T-helper 1 cell (primary cell): ENCODE measurements around the gene BEST1.
A peak's percentile ranks its signal among the peaks of the same experiment; 100 is the strongest.

Source experiments
- DNase-seq, 5 donors: peaks; one replicate each; pipeline ENCODE4 v3.0.0-alpha.2; 2012 to 2020

BEST1 gene

GRCh38 chr11:61916737-61917333 is 33.3 kb upstream of the BEST1 start:
- no peak for DNase-seq

DNA sequence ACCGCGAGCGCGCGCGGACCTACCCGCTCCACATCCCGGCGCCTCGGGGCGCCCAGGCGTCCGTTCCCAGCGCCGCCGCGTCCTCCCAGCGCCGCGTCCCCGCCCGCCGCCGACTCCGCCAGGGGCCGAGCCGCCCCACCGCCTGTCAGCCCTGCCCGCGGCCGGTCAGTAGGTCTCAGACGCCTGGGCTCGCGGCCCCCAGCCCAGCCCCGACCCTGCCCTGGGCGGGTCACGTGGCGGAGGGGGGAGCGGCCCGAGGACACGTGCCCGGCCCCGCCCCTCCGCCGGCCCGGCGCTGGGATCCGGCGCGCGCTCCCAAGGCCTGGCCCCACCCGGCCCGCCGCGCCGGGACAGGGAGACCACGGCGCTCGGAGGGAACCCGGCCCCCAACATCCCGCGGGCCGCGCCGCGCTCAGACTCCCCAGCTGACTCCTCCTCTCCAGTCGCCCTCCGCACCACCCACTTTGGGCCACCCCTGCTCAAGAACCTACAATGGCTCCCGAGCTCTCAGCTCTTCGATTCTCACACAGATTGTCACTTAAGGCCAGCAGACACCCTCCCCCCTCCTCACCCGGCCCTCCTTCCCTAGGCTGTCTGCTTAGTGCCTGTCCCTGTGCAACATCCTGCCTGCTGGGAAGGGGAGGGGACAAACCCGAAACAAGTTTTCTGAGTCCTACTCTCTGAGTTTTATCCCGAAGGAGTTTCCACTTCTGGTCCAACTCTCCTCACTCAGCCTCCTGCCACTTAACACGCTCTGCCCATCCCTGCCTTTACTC is 32.6 kb upstream of the BEST1 start, which contains the start of gene RAB3IL1:
Gene RAB3IL1, minus strand, starts transcription at position 233 of the 776 bp plus-strand sequence. Its CDS starts 199 bp downstream, at position 34.
- DNase-seq: no peak

- no peak for DNase-seq
These were observed 31.8 kb upstream of the BEST1 start for GRCh38 chr11:61918251-61918937.

- no peak for DNase-seq
These were observed 31.0 kb upstream of the BEST1 start for GRCh38 chr11:61918938-61919704.

DNA sequence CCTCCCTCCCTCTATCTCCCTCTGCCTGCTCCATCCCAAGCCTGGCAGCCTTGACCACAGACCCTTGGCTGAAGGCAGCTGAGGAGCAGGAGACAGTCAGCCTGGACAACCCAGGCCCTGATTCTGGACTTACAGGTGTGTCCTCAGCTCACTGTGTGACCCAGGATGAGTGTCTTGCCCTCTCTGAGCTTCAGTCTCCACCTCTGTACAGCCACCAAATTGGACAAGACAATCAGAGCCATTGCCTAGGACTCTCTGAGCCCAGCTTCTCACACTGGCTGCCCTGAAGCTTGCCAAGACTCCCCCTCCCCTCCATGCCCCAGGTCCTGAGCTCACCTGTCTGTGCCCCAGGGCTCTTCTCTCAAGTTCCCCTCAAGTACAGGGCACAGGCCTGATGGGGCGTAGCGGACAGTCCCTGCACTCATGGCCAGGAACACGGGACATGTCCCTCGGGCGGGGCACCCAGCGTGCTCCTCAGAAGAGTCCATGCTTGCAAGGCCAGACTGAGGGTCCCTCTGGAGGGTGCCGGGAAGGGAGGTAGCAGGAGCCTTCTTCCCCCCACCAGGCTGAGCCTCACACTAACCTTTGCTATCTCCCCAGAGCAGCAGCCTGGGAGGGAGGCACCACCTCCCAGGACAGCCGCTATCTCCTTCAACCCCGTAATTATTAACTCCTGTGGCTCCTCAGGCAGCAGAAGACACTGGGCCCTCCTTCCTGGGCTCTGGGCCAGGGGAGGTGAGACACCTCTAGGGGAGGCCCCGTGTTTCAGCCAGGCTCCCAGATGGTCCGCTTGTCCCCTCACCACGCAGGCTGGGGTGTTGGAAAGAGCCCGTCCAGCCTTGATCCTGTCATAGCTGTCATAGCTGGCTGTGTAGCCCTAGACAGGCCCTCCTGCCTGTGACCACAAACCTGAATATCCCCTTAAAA is 30.2 kb upstream of the BEST1 start:
- DNase-seq: no peak

DNA sequence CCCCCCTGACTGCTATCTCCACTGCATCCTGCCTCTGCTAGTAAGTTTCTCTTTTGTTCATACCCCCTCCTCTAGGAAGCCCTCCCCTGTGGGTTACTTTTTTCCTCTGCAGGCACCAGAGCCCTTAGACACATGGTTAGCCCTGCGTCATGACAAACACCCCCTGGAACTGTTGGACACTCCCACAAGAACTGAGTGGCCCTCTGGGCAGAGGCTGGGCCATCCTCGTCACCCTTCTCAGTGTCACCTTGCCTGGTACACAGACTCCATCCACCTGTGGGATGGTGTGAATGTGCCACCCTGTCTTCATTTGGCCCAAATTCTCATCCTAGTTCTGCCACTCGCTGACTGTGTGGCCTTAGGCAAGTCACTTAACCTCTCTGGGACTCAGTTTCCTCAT is 28.7 kb upstream of the BEST1 start:
- DNase-seq: no peak

GRCh38 chr11:61922539-61922938 is 27.6 kb upstream of the BEST1 start:
- no peak for DNase-seq

DNA sequence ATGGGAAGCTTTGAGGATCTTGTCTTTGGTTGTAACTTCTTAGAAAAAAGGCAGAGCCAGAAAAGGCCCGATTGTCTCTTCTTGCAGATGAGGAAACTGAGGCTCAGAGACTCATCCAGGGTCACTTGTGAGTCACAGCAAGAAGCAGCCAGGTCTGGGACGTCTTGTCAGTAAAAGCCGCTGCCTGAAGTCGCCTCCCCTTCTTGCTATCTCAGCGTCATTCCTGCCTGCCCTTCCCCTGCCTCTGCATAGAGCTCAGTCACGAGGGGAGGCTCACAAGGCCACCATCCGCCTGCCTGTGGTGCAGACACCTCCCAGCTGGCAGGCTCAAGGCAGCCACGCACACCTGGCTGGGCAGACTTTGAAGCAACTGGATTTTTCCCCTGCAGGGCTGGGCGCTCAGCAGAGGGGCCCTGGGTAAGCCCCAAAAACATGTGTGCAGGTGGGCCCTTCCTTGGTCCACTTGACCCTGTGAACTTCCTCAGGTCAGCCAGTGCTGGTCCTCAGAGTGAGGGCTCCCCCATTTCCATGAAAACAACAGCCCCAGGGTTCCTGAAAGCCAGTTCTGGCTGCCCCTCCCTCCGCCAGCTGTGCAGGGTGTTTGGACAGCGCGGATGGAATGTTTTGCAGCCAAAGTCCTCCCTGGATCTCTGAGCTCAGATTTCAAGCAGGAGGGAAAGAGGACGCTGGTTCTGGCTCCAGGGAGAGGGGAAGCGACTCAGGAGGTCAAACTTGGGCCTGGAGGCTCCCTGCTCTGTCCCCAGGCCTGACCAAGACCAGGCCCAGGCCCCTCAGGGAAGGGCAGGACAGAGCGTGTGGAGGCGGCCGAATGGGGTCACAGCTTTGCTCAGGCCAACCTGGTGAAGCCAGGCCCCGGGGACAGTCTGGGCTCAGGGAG is 26.7 kb upstream of the BEST1 start:
- no peak for DNase-seq

- DNase-seq: no peak
These were observed 26.1 kb upstream of the BEST1 start for GRCh38 chr11:61924064-61924455.

GRCh38 chr11:61925736-61926135 is 24.4 kb upstream of the BEST1 start:
- DNase-seq: no peak

DNA sequence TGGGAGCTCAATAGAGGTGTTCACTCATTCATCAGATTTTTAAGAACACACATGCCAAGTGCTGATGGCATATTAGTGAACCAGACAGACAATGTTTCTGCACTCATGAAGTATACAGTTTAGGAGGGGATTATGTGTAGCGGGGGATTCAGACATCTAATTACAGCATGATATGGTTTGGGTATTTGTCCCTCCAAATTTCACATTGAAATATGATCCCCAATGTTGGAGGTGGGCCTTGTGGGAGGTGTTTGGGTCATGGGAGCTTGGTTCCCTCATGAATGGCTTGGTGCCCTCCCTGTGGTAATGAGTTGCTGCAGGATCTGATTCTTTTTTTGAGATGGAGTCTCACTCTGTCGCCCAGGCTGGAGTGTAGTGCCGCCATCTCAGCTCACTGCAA is 23.9 kb upstream of the BEST1 start:
- no peak for DNase-seq

DNA sequence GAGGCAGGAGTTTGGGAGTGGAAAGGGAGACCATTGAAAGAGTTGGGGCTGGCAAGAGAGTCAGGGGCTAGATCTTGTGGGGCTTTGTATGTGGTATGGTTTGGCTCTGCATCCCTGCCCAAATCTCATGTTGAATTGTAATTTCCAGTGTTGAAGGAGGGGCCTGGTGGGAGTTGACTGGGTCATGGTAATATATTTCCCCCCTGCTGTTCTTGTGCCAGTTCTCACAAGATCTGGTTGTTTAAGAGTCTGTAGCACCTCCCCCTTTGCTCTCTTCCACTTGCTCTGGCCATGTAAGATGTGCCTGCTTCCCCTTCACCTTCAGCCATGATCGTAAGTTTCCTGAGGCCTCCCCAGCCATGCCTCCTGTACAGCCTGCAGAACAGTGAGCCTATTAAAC is 22.6 kb upstream of the BEST1 start:
- DNase-seq: no peak

- no peak for DNase-seq
These were observed 21.5 kb upstream of the BEST1 start for GRCh38 chr11:61928606-61929005.

- DNase-seq: no peak
These were observed 19.2 kb upstream of the BEST1 start for GRCh38 chr11:61930933-61931332.

GRCh38 chr11:61935861-61936260 is 14.3 kb upstream of the BEST1 start:
- no peak for DNase-seq

DNA sequence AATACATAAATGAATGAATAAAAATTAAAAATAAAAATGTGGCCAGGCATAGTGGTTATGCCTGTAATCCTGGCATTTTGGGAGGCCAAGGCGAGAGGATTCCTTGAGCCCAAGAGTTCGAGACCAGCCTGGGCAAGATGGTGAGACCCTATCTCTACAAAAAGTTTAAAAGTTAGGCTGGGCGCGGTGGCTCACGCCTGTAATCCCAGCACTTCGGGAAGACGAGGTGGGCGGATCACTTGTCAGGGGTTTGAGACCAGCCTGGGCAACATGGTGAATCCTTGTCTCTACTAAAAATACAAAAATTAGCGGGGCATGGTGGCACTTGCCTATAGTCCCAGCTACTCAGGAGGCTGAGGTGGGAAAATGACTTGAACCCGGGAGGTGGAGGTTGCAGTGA is 9.7 kb upstream of the BEST1 start:
- no peak for DNase-seq

- DNase-seq: no peak
These were observed 5.0 kb upstream of the BEST1 start for GRCh38 chr11:61945191-61945590.

- no peak for DNase-seq
These were observed 3.3 kb upstream of the BEST1 start for GRCh38 chr11:61946894-61947293.

DNA sequence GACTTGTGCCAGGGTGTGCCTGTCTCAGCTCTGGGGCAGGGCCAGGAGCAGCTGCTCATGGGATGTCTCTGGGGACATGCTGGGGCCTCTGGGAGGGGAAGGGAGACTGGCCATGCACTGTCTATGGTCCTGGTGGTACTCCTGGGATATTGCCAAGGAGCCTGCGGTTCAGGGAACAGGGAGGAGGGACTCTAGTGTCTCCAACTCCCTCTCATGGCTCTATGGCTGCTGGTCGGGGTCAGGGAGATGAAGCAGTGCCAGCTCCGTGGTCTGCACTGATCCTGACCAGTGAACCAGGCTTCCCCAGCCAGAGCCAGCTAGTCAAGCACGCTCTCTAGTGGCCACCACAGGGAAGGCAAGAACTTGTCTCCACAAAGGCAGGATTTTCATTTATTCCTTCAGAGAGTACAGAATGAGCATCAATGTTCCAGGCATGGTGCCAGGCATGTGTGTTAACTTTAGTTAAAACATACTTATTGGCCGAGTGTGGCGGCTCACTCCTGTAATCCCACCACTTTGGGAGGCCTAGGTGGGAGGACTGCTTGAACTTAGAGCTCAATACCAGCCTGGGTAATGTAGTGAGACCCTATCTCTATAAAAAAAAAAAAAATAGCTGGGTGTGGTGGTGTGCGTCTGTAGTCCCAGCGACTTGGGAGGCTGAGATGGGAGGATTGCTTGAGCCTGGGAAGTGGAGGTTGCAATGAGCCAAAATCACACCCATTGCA is 2.5 kb upstream of the BEST1 start:
- DNase-seq: peak in 3 of 5 donors; percentile 35 to 62 (median 41)

DNA sequence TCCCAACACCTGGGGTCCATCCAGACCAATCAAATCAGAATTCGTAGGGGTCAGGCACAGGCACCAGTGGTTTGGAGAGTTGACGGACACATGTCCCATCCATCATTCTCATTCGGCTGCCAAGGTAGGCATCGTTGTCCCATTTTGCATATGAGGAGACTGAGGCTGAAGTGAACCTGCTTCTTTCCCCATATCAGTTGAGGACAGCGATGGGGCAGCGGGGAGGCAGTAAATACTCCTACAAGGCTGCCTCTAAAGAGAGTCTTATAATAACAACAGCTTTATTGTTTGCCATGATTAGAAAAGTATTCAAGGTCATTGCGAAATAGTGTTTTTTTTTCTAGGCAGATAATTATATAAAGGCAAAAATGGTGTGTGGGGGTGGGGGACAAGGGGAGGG is 1.6 kb upstream of the BEST1 start:
- DNase-seq: no peak
